Keratinocyte (primary cell): ENCODE data around the gene ZNF438.

ENCODE experiments used
- EZH2 ChIP-seq: IDR thresholded peaks from one replicate; pipeline ENCODE4 v1.6.1; 2012; ENCODE audit warnings: inconsistent platforms, mild to moderate bottlenecking, low read length, moderate library complexity
- TF ChIP-seq, protein P1 (sequence below), 3 experiments: IDR thresholded peaks in 1 of 3; conservative IDR thresholded peaks in 1 of 3; optimal IDR thresholded peaks in 1 of 3; 2 replicates in 2 of 3; 3 replicates in 1 of 3; pipeline versions ENCODE3 to v1.5.1; 2011; ENCODE audit warnings: low read length in 3 of 3, mild to moderate bottlenecking in 3 of 3, moderate library complexity in 2 of 3, control low read depth in 1 of 3, inconsistent platforms in 1 of 3; ENCODE audit not compliant: insufficient read depth in 2 of 3; ENCODE audit errors: extremely low read depth in 1 of 3

DNA sequence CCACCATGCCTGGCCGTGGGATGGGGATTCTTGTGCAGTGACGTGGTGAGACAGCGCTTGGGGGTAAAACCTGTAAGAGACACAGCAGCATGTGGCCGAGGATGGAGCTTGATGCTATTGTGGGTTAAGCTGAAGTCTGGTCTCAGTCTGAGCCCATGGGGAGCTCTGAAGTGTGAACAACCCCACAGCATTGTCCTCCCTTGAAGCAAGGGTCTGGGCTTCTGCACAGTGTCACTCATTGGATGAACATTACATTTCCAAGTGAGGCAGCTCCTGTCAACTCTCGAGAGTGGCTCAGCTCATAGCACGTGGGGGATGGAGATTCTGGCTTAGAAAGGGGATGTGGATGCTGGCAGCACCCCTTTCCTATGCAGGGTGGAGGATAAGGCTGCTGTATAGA lies 32.2 kb upstream of the ZNF438 start:
- TF ChIP-seq, protein P1, sequence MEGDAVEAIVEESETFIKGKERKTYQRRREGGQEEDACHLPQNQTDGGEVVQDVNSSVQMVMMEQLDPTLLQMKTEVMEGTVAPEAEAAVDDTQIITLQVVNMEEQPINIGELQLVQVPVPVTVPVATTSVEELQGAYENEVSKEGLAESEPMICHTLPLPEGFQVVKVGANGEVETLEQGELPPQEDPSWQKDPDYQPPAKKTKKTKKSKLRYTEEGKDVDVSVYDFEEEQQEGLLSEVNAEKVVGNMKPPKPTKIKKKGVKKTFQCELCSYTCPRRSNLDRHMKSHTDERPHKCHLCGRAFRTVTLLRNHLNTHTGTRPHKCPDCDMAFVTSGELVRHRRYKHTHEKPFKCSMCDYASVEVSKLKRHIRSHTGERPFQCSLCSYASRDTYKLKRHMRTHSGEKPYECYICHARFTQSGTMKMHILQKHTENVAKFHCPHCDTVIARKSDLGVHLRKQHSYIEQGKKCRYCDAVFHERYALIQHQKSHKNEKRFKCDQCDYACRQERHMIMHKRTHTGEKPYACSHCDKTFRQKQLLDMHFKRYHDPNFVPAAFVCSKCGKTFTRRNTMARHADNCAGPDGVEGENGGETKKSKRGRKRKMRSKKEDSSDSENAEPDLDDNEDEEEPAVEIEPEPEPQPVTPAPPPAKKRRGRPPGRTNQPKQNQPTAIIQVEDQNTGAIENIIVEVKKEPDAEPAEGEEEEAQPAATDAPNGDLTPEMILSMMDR (optimal IDR thresholded peaks at IDR 0.05 in 1 of 3, IDR thresholded peaks at IDR 0.05 in 1 of 3, conservative IDR thresholded peaks at IDR 0.05 in 1 of 3; ENCODE audit: extremely low read depth in 1 of 3, insufficient read depth in 2 of 3, low read length in 3 of 3): no peak
- no peak for TF ChIP-seq EZH2
